Adrenal gland (tissue), 12 donors: ENCODE data around the gene ABCC3. TPM values are rescaled to one million over a fixed set of nuclear protein-coding genes. Genes with fewer than 3 reads are reported as not detected.

Experiments used
- DNase-seq, 7 donors: peaks; one replicate each; pipeline ENCODE4 v3.0.0-alpha.2; 2019 to 2020
- H3K27ac ChIP-seq, 5 donors: fragments of 200-600 bp; sonication (generic) in 4 of 5; 1 replicate in 3 of 5; 2 replicates in 2 of 5; pipeline versions ENCODE4 v1.5.1 to v1.8.0; 2016 to 2020; ENCODE audit warnings: mild to moderate bottlenecking in 1 of 5
- H3K27me3 ChIP-seq: fragments of 200-600 bp; 2 replicates; pipeline ENCODE4 v1.8.0; 2021
- H3K36me3 ChIP-seq, 2 donors: fragments of 200-600 bp; replicated peaks in 1 of 2; 1 replicate in 1 of 2; 2 replicates in 1 of 2; pipeline versions ENCODE4 v1.5.1 to v1.8.0; 2018 to 2022
- H3K4me1 ChIP-seq, 2 donors: fragments of 200-600 bp; replicated peaks in 1 of 2; 1 replicate in 1 of 2; 2 replicates in 1 of 2; pipeline versions ENCODE4 v1.5.1 to v1.8.0; 2018 to 2021
- H3K4me3 ChIP-seq, 4 donors: fragments of 200-600 bp; sonication (generic) in 3 of 4; one replicate each; pipeline ENCODE4 v1.5.1; 2016 to 2018
- H3K9me3 ChIP-seq, 3 donors: fragments of 200-600 bp; sonication (generic) in 1 of 3; replicated peaks in 1 of 3; 1 replicate in 2 of 3; 2 replicates in 1 of 3; pipeline versions ENCODE4 v1.5.1 to v1.8.0; 2016 to 2021
- CTCF ChIP-seq, 6 experiments: fragments of 450-650 bp in 4 of 6; fragments of 200-600 bp in 2 of 6; sonication (generic) in 1 of 6; IDR thresholded peaks; 1 replicate in 5 of 6; 2 replicates in 1 of 6; pipeline versions ENCODE4 v1.5.1 to v1.8.0; 2016 to 2021; ENCODE audit warnings: antibody characterized with exemption in 6 of 6, mild to moderate bottlenecking in 2 of 6, moderate library complexity in 1 of 6
- POLR2A ChIP-seq, 2 donors: fragments of 450-650 bp; IDR thresholded peaks; one replicate each; pipeline ENCODE4 v1.6.1; 2017; ENCODE audit warnings: antibody characterized with exemption in 2 of 2, mild to moderate bottlenecking in 2 of 2, moderate library complexity in 1 of 2
- WGBS, 4 donors: extraction: QIAGEN DNeasy Blood & Tissue Kit in 2 of 4; methylation state at CpG; one replicate each; pipeline versions ENCODE4 v1.1.5 to v1.1.7; 2013 to 2017; 5-methylcytosine and 5-hydroxymethylcytosine counted together
- intact Hi-C, 2 donors: fragments of 100-400 bp; cut with DNase I; formaldehyde crosslinking; loops; one replicate each; pipeline versions ENCODE4 v1.14.1 to v1.15.0; 2022 to 2023
- polyA plus RNA-seq, 3 donors: library from polyadenylated mRNA; stranded (reverse); fragments of 200-250 nt in 2 of 3; fragments of 350-450 nt in 1 of 3; fragmentation: Illumina TruSeq in 1 of 3; extraction: RNeasy Lipid Tissue Mini Kit (QIAGEN cat#74804) in 1 of 3; gene quantifications; one replicate each; pipeline ENCODE4 v1.2.3, GENCODE V29; 2013 to 2014
- total RNA-seq, 9 donors: library from RNA; depleted of rRNA in 4 of 9; stranded (reverse); fragments of >200 nt in 4 of 9; fragments of 120-200 nt in 1 of 9; fragmentation: NEBNext Ultra II Directional in 1 of 9; extraction: Animal tissue kit (Norgen Biotek cat#: 25700) in 1 of 9; gene quantifications; one replicate each; pipeline versions ENCODE4 v1.1.0 to v1.2.4, GENCODE V29; 2013 to 2023
- donor health status: healthy with polysubstance abuse.
- donor health status: Bipolar disorder and iron deficiency.
- donor health status: DM: yes; HTN: yes; CAD: no.
- donor health status: DM: no; HTN: no; CAD: no.
- donor health status: DM: no; HTN: no; CAD: no.
- donor health status: DM: yes; HTN: yes; CAD: no.

The ABCC3 gene
- total and polyA plus RNA-seq, 12 donors = 7.2 to 448 (median 262) TPM

DNA sequence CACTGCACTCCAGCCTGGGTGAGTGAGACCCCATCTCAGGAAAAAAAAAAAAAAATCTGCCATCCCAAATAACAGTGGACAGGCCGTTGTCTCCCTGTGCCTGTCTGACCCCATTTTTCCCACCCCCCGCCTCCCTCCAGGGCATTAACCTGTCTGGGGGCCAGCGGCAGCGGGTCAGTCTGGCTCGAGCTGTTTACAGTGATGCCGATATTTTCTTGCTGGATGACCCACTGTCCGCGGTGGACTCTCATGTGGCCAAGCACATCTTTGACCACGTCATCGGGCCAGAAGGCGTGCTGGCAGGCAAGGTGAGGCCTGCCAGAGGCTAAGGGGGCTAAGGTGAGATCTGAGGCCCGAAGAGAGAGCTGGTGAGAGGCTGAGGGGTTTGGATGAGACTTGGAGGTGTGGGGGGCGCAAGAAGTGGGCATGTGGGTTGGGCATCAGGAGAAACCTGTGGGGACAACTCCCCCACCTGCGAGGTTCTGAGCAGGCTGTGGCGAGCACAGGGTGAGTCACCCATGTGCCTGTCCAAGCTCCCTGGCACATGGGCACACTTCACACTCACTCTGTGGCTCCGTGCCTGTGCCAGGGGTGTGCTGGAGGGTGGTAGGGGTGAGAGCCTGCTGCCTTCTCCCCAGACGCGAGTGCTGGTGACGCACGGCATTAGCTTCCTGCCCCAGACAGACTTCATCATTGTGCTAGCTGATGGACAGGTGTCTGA, 38.3 kb downstream of the ABCC3 start:
- H3K36me3 ChIP-seq = no peaks in the 10 kb centered on the region
- no peak overlapping the region for H3K4me3 ChIP-seq
- WGBS, 4 donors = 66 to 74% (median 70%) methylated on average over 19 to 20 of the region's 20 CpGs
- peaks cover 4 to 15% of the 10 kb centered on the region in 2 donors for H3K4me1 ChIP-seq
- H3K27ac ChIP-seq = peak overlapping the region in 1 of 5 donors; percentile 43
- peak in 6 of 7 donors; percentile 68 to 82 (median 79) for DNase-seq
- H3K27me3 ChIP-seq = no peaks in the 10 kb centered on the region
- intact Hi-C loops = no loop called here
- TF ChIP-seq CTCF (IDR thresholded peaks at IDR 0.05) = no peak
- TF ChIP-seq POLR2A (IDR thresholded peaks at IDR 0.05) = no peak
- H3K9me3 ChIP-seq = no peaks in the 10 kb centered on the region

DNA sequence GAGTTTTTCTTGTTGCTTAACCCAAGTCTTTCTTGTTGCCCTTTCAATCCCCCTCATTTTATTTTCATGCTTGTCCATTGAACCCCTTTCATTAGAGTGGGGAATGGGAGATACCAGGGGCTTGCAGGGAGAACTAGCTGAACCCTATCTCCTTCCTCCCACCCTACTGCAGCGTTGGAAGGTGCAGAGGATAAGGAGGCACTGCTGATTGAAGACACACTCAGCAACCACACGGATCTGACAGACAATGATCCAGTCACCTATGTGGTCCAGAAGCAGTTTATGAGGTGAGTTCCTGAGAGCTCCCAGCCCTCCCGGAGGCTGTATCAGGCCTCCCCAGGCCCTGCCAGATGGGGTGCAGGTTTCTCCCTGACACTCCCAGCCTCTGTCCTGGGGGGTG, 40.5 kb downstream of the ABCC3 start:
- H3K27me3 ChIP-seq = no peaks in the 10 kb centered on the region
- no peak overlapping the region for H3K4me3 ChIP-seq
- TF ChIP-seq CTCF (IDR thresholded peaks at IDR 0.05) (no peak), POLR2A (IDR thresholded peaks at IDR 0.05) (no peak)
- H3K9me3 ChIP-seq = no peaks in the 10 kb centered on the region
- H3K36me3 ChIP-seq = peaks cover 0 to 3% of the 10 kb centered on the region in 2 donors
- WGBS, 4 donors = 58 to 93% (median 84%) methylated on average over 2 to 3 of the region's 3 CpGs
- H3K4me1 ChIP-seq = peaks cover 4 to 11% of the 10 kb centered on the region in 2 donors
- DNase-seq = peak in 1 of 7 donors; percentile 8
- intact Hi-C loops = loop anchor here in 1 of 2 donors (5.0 kb wide), 1 partner anchor 43 kb away; the partner anchor contains the start of gene ABCC3
- no peak overlapping the region for H3K27ac ChIP-seq

DNA sequence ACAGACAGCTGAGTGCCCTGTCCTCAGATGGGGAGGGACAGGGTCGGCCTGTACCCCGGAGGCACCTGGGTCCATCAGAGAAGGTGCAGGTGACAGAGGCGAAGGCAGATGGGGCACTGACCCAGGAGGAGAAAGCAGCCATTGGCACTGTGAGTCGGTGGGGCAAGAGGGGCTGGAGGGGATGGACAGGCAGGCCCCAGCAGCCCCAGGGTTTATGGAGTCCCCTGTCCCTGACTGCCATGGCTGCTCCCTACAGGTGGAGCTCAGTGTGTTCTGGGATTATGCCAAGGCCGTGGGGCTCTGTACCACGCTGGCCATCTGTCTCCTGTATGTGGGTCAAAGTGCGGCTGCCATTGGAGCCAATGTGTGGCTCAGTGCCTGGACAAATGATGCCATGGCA, 40.9 kb downstream of the ABCC3 start:
- H3K9me3 ChIP-seq = no peaks in the 10 kb centered on the region
- 61 to 88% (median 79%) methylated on average over 4 to 7 of the region's 7 CpGs for WGBS, 4 donors
- no peaks in the 10 kb centered on the region for H3K27me3 ChIP-seq
- TF ChIP-seq CTCF (IDR thresholded peaks at IDR 0.05) (no peak), POLR2A (IDR thresholded peaks at IDR 0.05) (no peak)
- H3K4me3 ChIP-seq = no peak overlapping the region
- peak in 2 of 7 donors; percentile 5 to 41 for DNase-seq
- peaks cover 0 to 3% of the 10 kb centered on the region in 2 donors for H3K36me3 ChIP-seq
- intact Hi-C loops = loop anchor here in 1 of 2 donors (5.0 kb wide), 1 partner anchor 43 kb away; the partner anchor contains the start of gene ABCC3
- H3K27ac ChIP-seq = no peak overlapping the region
- H3K4me1 ChIP-seq = peaks cover 4 to 9% of the 10 kb centered on the region in 2 donors

DNA sequence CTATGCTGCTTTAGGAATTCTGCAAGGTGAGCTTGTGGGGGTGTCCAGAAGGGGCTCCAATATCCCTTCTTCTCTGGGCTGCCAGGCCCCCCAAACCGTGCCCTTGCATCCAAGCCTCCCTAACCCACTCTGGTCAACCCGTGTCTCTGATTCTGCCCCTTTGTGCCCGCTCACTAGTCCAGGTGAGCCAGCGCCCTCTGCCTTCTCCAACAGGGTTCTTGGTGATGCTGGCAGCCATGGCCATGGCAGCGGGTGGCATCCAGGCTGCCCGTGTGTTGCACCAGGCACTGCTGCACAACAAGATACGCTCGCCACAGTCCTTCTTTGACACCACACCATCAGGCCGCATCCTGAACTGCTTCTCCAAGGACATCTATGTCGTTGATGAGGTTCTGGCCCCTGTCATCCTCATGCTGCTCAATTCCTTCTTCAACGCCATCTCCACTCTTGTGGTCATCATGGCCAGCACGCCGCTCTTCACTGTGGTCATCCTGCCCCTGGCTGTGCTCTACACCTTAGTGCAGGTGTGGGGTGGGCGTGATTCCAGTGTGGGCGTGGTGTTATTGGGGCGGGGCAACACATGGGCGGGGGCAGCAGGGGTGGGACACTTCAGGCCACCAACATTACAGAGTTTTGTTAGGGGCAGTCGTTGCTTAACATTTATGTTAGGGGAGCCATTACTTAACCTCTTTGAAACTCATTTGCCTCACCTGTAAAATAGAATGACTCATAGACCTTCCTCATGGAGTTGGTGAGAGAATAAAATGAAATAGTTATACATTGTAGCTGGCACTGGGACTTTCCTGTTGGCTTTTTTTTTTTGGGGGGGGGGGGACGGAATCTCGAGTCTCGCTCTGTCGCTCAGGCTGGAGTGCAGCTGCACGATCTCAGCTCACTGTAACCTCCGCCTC, 41.6 kb downstream of the ABCC3 start:
- H3K27ac ChIP-seq = no peak overlapping the region
- H3K4me3 ChIP-seq = no peak overlapping the region
- H3K9me3 ChIP-seq = no peaks in the 10 kb centered on the region
- peaks cover 0 to 3% of the 10 kb centered on the region in 2 donors for H3K36me3 ChIP-seq
- TF ChIP-seq POLR2A (IDR thresholded peaks at IDR 0.05) = no peak
- TF ChIP-seq CTCF (IDR thresholded peaks at IDR 0.05) = no peak
- peak in 3 of 7 donors; percentile 13 to 25 (median 17) for DNase-seq
- H3K4me1 ChIP-seq = peaks cover 7% of the 10 kb centered on the region in 2 donors
- intact Hi-C loops = loop anchor here in 1 of 2 donors (5.0 kb wide), 1 partner anchor 44 kb away; the partner anchor contains the start of gene ABCC3
- WGBS, 4 donors = 87 to 94% (median 90%) methylated on average over 23 to 24 of the region's 24 CpGs
- H3K27me3 ChIP-seq = no peaks in the 10 kb centered on the region
